Osteoblast (primary cell): Measurements from ENCODE around the gene PPM1L. TPM values are rescaled to one million over a fixed set of nuclear protein-coding genes. Genes with fewer than 3 reads are reported as not detected.
A peak's percentile ranks its signal among the peaks of the same experiment; 100 is the strongest.

Source experiments
- DNase-seq: peaks from one replicate; pipeline ENCODE4 v3.0.0; 2011; ENCODE audit warnings: low spot score, mixed read lengths; ENCODE audit not compliant: insufficient read length; ENCODE audit errors: missing footprints
- H2AFZ ChIP-seq: 2 replicates; pipeline ENCODE4 v1.6.0; 2011; ENCODE audit warnings: mild to moderate bottlenecking, low read length
- H3K27ac ChIP-seq: 2 replicates; pipeline ENCODE4 v1.5.1; 2011; ENCODE audit warnings: mild to moderate bottlenecking, low read depth, low read length, moderate library complexity
- H3K27me3 ChIP-seq: 2 replicates; pipeline ENCODE4 v1.6.0; 2012; ENCODE audit warnings: mild to moderate bottlenecking, control low read depth, inconsistent platforms, low read length, moderate library complexity; ENCODE audit not compliant: insufficient read depth
- H3K36me3 ChIP-seq: 2 replicates; pipeline ENCODE4 v1.5.1; 2011; ENCODE audit warnings: mild to moderate bottlenecking, low read length, control low read depth, moderate library complexity; ENCODE audit not compliant: insufficient read depth
- H3K4me1 ChIP-seq: 2 replicates; pipeline ENCODE4 v1.5.1; 2011; ENCODE audit warnings: mild to moderate bottlenecking, low read length, control low read depth, moderate library complexity; ENCODE audit not compliant: insufficient read depth
- H3K4me2 ChIP-seq: 2 replicates; pipeline ENCODE4 v1.6.0; 2011; ENCODE audit warnings: mild to moderate bottlenecking, low read length; ENCODE audit not compliant: insufficient read depth
- H3K4me3 ChIP-seq: fragments of 200-600 bp; sonication (generic); 3 replicates; pipeline ENCODE4 v1.5.1; 2012; ENCODE audit warnings: mild to moderate bottlenecking, low read length, inconsistent platforms; ENCODE audit not compliant: insufficient read depth
- H3K79me2 ChIP-seq: 2 replicates; pipeline ENCODE4 v1.6.0; 2012; ENCODE audit warnings: mild to moderate bottlenecking, low read length, control low read depth, inconsistent platforms; ENCODE audit not compliant: insufficient read depth
- H3K9me3 ChIP-seq: 2 replicates; pipeline ENCODE4 v1.5.1; 2011; ENCODE audit warnings: low read depth, low read length, control low read depth
- H4K20me1 ChIP-seq: 2 replicates; pipeline ENCODE4 v1.6.0; 2012; ENCODE audit warnings: mild to moderate bottlenecking, low read length, control low read depth; ENCODE audit not compliant: insufficient read depth
- total RNA-seq: library from RNA; depleted of rRNA; stranded (reverse); fragments of >200 nt; gene quantifications from 2 replicates; pipeline ENCODE4 v1.2.3, GENCODE V29; 2012
- TF ChIP-seq, protein P1 (sequence below): IDR thresholded peaks from 2 replicates; pipeline ENCODE4 v1.5.1; 2011; ENCODE audit warnings: mild to moderate bottlenecking, low read depth, low read length, moderate library complexity; ENCODE audit errors: extremely low read depth

The PPM1L gene
- total RNA-seq, 1 donor = 4.3 TPM

DNA sequence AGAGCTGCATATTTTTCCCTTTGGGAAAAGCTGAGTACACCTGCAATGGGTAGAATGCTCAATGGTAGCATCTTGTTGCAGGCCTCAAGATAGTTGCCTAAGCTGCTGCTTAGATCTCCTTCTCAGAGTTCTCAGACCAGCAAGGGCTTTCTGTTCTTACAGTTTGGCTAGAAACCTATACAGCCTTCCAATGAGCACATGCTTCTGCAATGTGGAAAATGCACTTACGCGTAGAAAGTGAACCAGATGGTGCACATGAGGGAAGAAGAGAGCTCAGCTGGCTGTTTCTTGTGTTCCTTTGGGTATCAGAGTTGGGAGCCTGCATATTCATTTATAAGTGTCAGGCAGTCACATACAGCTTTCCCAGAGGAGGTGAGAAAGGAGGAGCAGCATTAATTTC is 212.7 kb downstream of the PPM1L start:
- H3K36me3 ChIP-seq = no peaks in the 10 kb centered on the region
- H4K20me1 ChIP-seq = no peaks in the 10 kb centered on the region
- H2AFZ ChIP-seq = no peak overlapping the region
- no peak overlapping the region for H3K4me2 ChIP-seq
- no peak overlapping the region for H3K4me3 ChIP-seq
- no peaks in the 10 kb centered on the region for H3K27me3 ChIP-seq
- H3K27ac ChIP-seq = no peak overlapping the region
- no peaks in the 10 kb centered on the region for H3K79me2 ChIP-seq
- no peaks in the 10 kb centered on the region for H3K4me1 ChIP-seq
- peak; percentile 56 for DNase-seq
- TF ChIP-seq, protein P1, sequence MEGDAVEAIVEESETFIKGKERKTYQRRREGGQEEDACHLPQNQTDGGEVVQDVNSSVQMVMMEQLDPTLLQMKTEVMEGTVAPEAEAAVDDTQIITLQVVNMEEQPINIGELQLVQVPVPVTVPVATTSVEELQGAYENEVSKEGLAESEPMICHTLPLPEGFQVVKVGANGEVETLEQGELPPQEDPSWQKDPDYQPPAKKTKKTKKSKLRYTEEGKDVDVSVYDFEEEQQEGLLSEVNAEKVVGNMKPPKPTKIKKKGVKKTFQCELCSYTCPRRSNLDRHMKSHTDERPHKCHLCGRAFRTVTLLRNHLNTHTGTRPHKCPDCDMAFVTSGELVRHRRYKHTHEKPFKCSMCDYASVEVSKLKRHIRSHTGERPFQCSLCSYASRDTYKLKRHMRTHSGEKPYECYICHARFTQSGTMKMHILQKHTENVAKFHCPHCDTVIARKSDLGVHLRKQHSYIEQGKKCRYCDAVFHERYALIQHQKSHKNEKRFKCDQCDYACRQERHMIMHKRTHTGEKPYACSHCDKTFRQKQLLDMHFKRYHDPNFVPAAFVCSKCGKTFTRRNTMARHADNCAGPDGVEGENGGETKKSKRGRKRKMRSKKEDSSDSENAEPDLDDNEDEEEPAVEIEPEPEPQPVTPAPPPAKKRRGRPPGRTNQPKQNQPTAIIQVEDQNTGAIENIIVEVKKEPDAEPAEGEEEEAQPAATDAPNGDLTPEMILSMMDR = no peak
- H3K9me3 ChIP-seq = no peaks in the 10 kb centered on the region

- H3K79me2 ChIP-seq = no peaks in the 10 kb centered on the region
- H3K9me3 ChIP-seq = no peaks in the 10 kb centered on the region
- no peak for DNase-seq
- H4K20me1 ChIP-seq = no peaks in the 10 kb centered on the region
- no peaks in the 10 kb centered on the region for H3K27me3 ChIP-seq
- H2AFZ ChIP-seq = no peak overlapping the region
- TF ChIP-seq, protein P1 = no peak
- H3K4me3 ChIP-seq = no peak overlapping the region
- no peak overlapping the region for H3K27ac ChIP-seq
- no peaks in the 10 kb centered on the region for H3K36me3 ChIP-seq
- no peaks in the 10 kb centered on the region for H3K4me1 ChIP-seq
- no peak overlapping the region for H3K4me2 ChIP-seq
These were observed 217.2 kb downstream of the PPM1L start for GRCh38 chr3:160973067-160973809.

GRCh38 chr3:160977773-160978172 is 221.7 kb downstream of the PPM1L start:
- no peaks in the 10 kb centered on the region for H3K27me3 ChIP-seq
- H3K79me2 ChIP-seq = no peaks in the 10 kb centered on the region
- H3K4me1 ChIP-seq = no peaks in the 10 kb centered on the region
- H2AFZ ChIP-seq = no peak overlapping the region
- no peaks in the 10 kb centered on the region for H3K36me3 ChIP-seq
- H4K20me1 ChIP-seq = no peaks in the 10 kb centered on the region
- H3K9me3 ChIP-seq = no peaks in the 10 kb centered on the region
- TF ChIP-seq, protein P1 = no peak
- no peak overlapping the region for H3K27ac ChIP-seq
- no peak for DNase-seq
- H3K4me2 ChIP-seq = no peak overlapping the region
- H3K4me3 ChIP-seq = no peak overlapping the region

- TF ChIP-seq, protein P1 = no peak
- no peak overlapping the region for H3K4me2 ChIP-seq
- no peak overlapping the region for H3K4me3 ChIP-seq
- H4K20me1 ChIP-seq = no peaks in the 10 kb centered on the region
- no peaks in the 10 kb centered on the region for H3K27me3 ChIP-seq
- no peak overlapping the region for H2AFZ ChIP-seq
- no peaks in the 10 kb centered on the region for H3K4me1 ChIP-seq
- DNase-seq = no peak
- H3K27ac ChIP-seq = no peak overlapping the region
- no peaks in the 10 kb centered on the region for H3K9me3 ChIP-seq
- no peaks in the 10 kb centered on the region for H3K79me2 ChIP-seq
- H3K36me3 ChIP-seq = no peaks in the 10 kb centered on the region
These were observed 224.7 kb downstream of the PPM1L start for GRCh38 chr3:160980740-160981139.
